Glomerular visceral epithelial cell (primary cell): Measurements from ENCODE around the gene LMAN2L.
A peak's percentile ranks its signal among the peaks of the same experiment; 100 is the strongest.

ENCODE experiments used
- DNase-seq: peaks from one replicate; pipeline ENCODE4 v3.0.0-alpha.2; 2016; ENCODE audit errors: extremely low spot score

LMAN2L gene

GRCh38 chr2:96703021-96703751, 36.7 kb downstream of the LMAN2L start:
- DNase-seq, result no peak

- DNase-seq, result peak; percentile 54
Measured at GRCh38 chr2:96702098-96702785, 37.6 kb downstream of the LMAN2L start.

- no peak for DNase-seq
Measured at GRCh38 chr2:96701636-96702035, 38.2 kb downstream of the LMAN2L start.

GRCh38 chr2:96700086-96700485, 39.8 kb downstream of the LMAN2L start:
- DNase-seq, result no peak

GRCh38 chr2:96699621-96700020, 40.2 kb downstream of the LMAN2L start:
- DNase-seq, result no peak

- no peak for DNase-seq
Measured at GRCh38 chr2:96699021-96699420, 40.8 kb downstream of the LMAN2L start.

- no peak for DNase-seq
Measured at GRCh38 chr2:96698221-96698861, 41.5 kb downstream of the LMAN2L start.

- DNase-seq, result no peak
Measured at GRCh38 chr2:96697476-96697875, 42.4 kb downstream of the LMAN2L start.

- no peak for DNase-seq
Measured at GRCh38 chr2:96695602-96696001, 44.3 kb downstream of the LMAN2L start.

GRCh38 chr2:96694816-96695455, 44.9 kb downstream of the LMAN2L start:
- no peak for DNase-seq

GRCh38 chr2:96694279-96694678, 45.6 kb downstream of the LMAN2L start:
- DNase-seq, result no peak

GRCh38 chr2:96693286-96694200, 46.3 kb downstream of the LMAN2L start:
- no peak for DNase-seq

- DNase-seq, result no peak
Measured at GRCh38 chr2:96692094-96692971, 47.5 kb downstream of the LMAN2L start.

- no peak for DNase-seq
Measured at GRCh38 chr2:96691022-96691612, 48.7 kb downstream of the LMAN2L start.

- DNase-seq, result no peak
Measured at GRCh38 chr2:96690306-96691021, 49.4 kb downstream of the LMAN2L start.

GRCh38 chr2:96689431-96689991, 50.4 kb downstream of the LMAN2L start:
- DNase-seq, result no peak

GRCh38 chr2:96688649-96689430, 51.0 kb downstream of the LMAN2L start:
- no peak for DNase-seq
